ENCODE data around the gene MAP4K4.

The MAP4K4 gene

GRCh38 chr2:101889460-101890098 lies 192.1 kb downstream of the MAP4K4 start:
- Histone ChIP-seq H3K9me3 (replicated peaks in 1 of 2; ENCODE audit: control insufficient read depth in 2 of 2, insufficient read depth in 1 of 2, low read depth in 1 of 2, low read length in 2 of 2) (peaks cover 0 to 7% of the 10 kb centered on the region in 2 donors), H3K4me1 (ENCODE audit: control insufficient read depth in 2 of 2, insufficient read depth in 1 of 2, low read depth in 1 of 2, low read length in 2 of 2) (peaks cover 3 to 10% of the 10 kb centered on the region in 2 donors), H2BK12ac (ENCODE audit: low read length) (no peak overlapping the region), H2BK120ac (ENCODE audit: low read depth, low read length) (no peak overlapping the region), H3K36me3 (replicated peaks in 1 of 2; ENCODE audit: control insufficient read depth in 2 of 2, insufficient read depth in 2 of 2, low read length in 2 of 2) (peaks cover 7 to 94% of the 10 kb centered on the region in 2 donors), H2BK5ac (ENCODE audit: low read length) (no peak overlapping the region), H2AFZ (ENCODE audit: low read length) (no peak overlapping the region), H4K91ac (ENCODE audit: low read depth, low read length, poor library complexity) (no peak overlapping the region), H3K23ac (ENCODE audit: low read depth, low read length, poor library complexity) (no peak overlapping the region), H3K18ac (ENCODE audit: low read length) (no peak overlapping the region), H2AK5ac (ENCODE audit: low read depth, low read length) (no peak overlapping the region), H3K27me3 (ENCODE audit: control insufficient read depth in 3 of 3, insufficient read depth in 3 of 3, low read depth in 1 of 3, low read length in 3 of 3) (no peaks in the 10 kb centered on the region), H3K9ac (ENCODE audit: low read depth, low read length, poor library complexity) (no peak overlapping the region), H3K27ac (replicated peaks; ENCODE audit: low read length) (no peak overlapping the region), H3K14ac (ENCODE audit: low read length) (no peak overlapping the region), H3K4me3 (ENCODE audit: low read length in 2 of 2) (no peak overlapping the region), H3K4ac (ENCODE audit: low read length) (no peak overlapping the region), H2BK15ac (ENCODE audit: low read length) (no peak overlapping the region), H3K4me2 (ENCODE audit: insufficient read depth, low read length, poor library complexity, severe bottlenecking) (no peak overlapping the region), H3K79me1 (ENCODE audit: low read depth, low read length) (no peaks in the 10 kb centered on the region), H4K8ac (ENCODE audit: low read depth, low read length) (no peak overlapping the region)
- DNase-seq (ENCODE audit: low spot score) = no peak
- WGBS, 2 donors (ENCODE audit: extremely low coverage in 2 of 2, insufficient read length in 2 of 2, insufficient replicate concordance in 1 of 2) = no CpG with 5 or more reads among the region's 7 CpGs

- Histone ChIP-seq H3K18ac (ENCODE audit: low read length) (no peak overlapping the region), H2BK5ac (ENCODE audit: low read length) (no peak overlapping the region), H4K91ac (ENCODE audit: low read depth, low read length, poor library complexity) (no peak overlapping the region), H2BK12ac (ENCODE audit: low read length) (no peak overlapping the region), H2AFZ (ENCODE audit: low read length) (no peak overlapping the region), H3K4me2 (ENCODE audit: insufficient read depth, low read length, poor library complexity, severe bottlenecking) (no peak overlapping the region), H3K36me3 (replicated peaks in 1 of 2; ENCODE audit: control insufficient read depth in 2 of 2, insufficient read depth in 2 of 2, low read length in 2 of 2) (peaks cover 7 to 95% of the 10 kb centered on the region in 2 donors), H4K8ac (ENCODE audit: low read depth, low read length) (no peak overlapping the region), H3K79me1 (ENCODE audit: low read depth, low read length) (no peaks in the 10 kb centered on the region), H3K27ac (replicated peaks; ENCODE audit: low read length) (no peak overlapping the region), H3K14ac (ENCODE audit: low read length) (no peak overlapping the region), H3K9ac (ENCODE audit: low read depth, low read length, poor library complexity) (no peak overlapping the region), H2BK120ac (ENCODE audit: low read depth, low read length) (no peak overlapping the region), H3K23ac (ENCODE audit: low read depth, low read length, poor library complexity) (no peak overlapping the region), H2BK15ac (ENCODE audit: low read length) (no peak overlapping the region), H3K27me3 (ENCODE audit: control insufficient read depth in 3 of 3, insufficient read depth in 3 of 3, low read depth in 1 of 3, low read length in 3 of 3) (no peaks in the 10 kb centered on the region), H3K4me3 (ENCODE audit: low read length in 2 of 2) (no peak overlapping the region), H2AK5ac (ENCODE audit: low read depth, low read length) (no peak overlapping the region), H3K4ac (ENCODE audit: low read length) (no peak overlapping the region), H3K9me3 (replicated peaks in 1 of 2; ENCODE audit: control insufficient read depth in 2 of 2, insufficient read depth in 1 of 2, low read depth in 1 of 2, low read length in 2 of 2) (peaks cover 0 to 7% of the 10 kb centered on the region in 2 donors), H3K4me1 (ENCODE audit: control insufficient read depth in 2 of 2, insufficient read depth in 1 of 2, low read depth in 1 of 2, low read length in 2 of 2) (peaks cover 3 to 10% of the 10 kb centered on the region in 2 donors)
- no CpG with 5 or more reads among the region's 3 CpGs for WGBS, 2 donors (ENCODE audit: extremely low coverage in 2 of 2, insufficient read length in 2 of 2, insufficient replicate concordance in 1 of 2)
- DNase-seq (ENCODE audit: low spot score) = no peak
These were observed 194.9 kb downstream of the MAP4K4 start for GRCh38 chr2:101892377-101892776.

GRCh38 chr2:101893681-101894381 lies 196.3 kb downstream of the MAP4K4 start:
- Histone ChIP-seq H3K27me3 (ENCODE audit: control insufficient read depth in 3 of 3, insufficient read depth in 3 of 3, low read depth in 1 of 3, low read length in 3 of 3) (no peaks in the 10 kb centered on the region), H2BK5ac (ENCODE audit: low read length) (no peak overlapping the region), H3K27ac (replicated peaks; ENCODE audit: low read length) (no peak overlapping the region), H2AK5ac (ENCODE audit: low read depth, low read length) (no peak overlapping the region), H3K79me1 (ENCODE audit: low read depth, low read length) (no peaks in the 10 kb centered on the region), H3K9me3 (replicated peaks in 1 of 2; ENCODE audit: control insufficient read depth in 2 of 2, insufficient read depth in 1 of 2, low read depth in 1 of 2, low read length in 2 of 2) (peaks cover 0 to 7% of the 10 kb centered on the region in 2 donors), H3K4me1 (ENCODE audit: control insufficient read depth in 2 of 2, insufficient read depth in 1 of 2, low read depth in 1 of 2, low read length in 2 of 2) (peaks cover 3 to 10% of the 10 kb centered on the region in 2 donors), H3K14ac (ENCODE audit: low read length) (no peak overlapping the region), H3K23ac (ENCODE audit: low read depth, low read length, poor library complexity) (no peak overlapping the region), H2BK120ac (ENCODE audit: low read depth, low read length) (no peak overlapping the region), H3K4ac (ENCODE audit: low read length) (no peak overlapping the region), H3K9ac (ENCODE audit: low read depth, low read length, poor library complexity) (no peak overlapping the region), H3K4me3 (ENCODE audit: low read length in 2 of 2) (no peak overlapping the region), H3K4me2 (ENCODE audit: insufficient read depth, low read length, poor library complexity, severe bottlenecking) (no peak overlapping the region), H2AFZ (ENCODE audit: low read length) (no peak overlapping the region), H3K18ac (ENCODE audit: low read length) (no peak overlapping the region), H2BK15ac (ENCODE audit: low read length) (no peak overlapping the region), H3K36me3 (replicated peaks in 1 of 2; ENCODE audit: control insufficient read depth in 2 of 2, insufficient read depth in 2 of 2, low read length in 2 of 2) (peaks cover 4 to 84% of the 10 kb centered on the region in 2 donors), H4K8ac (ENCODE audit: low read depth, low read length) (no peak overlapping the region), H4K91ac (ENCODE audit: low read depth, low read length, poor library complexity) (no peak overlapping the region), H2BK12ac (ENCODE audit: low read length) (no peak overlapping the region)
- peak; percentile 71 for DNase-seq (ENCODE audit: low spot score)
- WGBS, 2 donors (ENCODE audit: extremely low coverage in 2 of 2, insufficient read length in 2 of 2, insufficient replicate concordance in 1 of 2) = no CpG with 5 or more reads among the region's 9 CpGs

- Histone ChIP-seq H2BK12ac (ENCODE audit: low read length) (no peak overlapping the region), H3K27ac (replicated peaks; ENCODE audit: low read length) (no peak overlapping the region), H3K27me3 (ENCODE audit: control insufficient read depth in 3 of 3, insufficient read depth in 3 of 3, low read depth in 1 of 3, low read length in 3 of 3) (no peaks in the 10 kb centered on the region), H2BK15ac (ENCODE audit: low read length) (no peak overlapping the region), H2AK5ac (ENCODE audit: low read depth, low read length) (no peak overlapping the region), H3K4me1 (ENCODE audit: control insufficient read depth in 2 of 2, insufficient read depth in 1 of 2, low read depth in 1 of 2, low read length in 2 of 2) (peaks cover 3 to 10% of the 10 kb centered on the region in 2 donors), H3K9me3 (replicated peaks in 1 of 2; ENCODE audit: control insufficient read depth in 2 of 2, insufficient read depth in 1 of 2, low read depth in 1 of 2, low read length in 2 of 2) (peaks cover 0 to 4% of the 10 kb centered on the region in 2 donors), H3K9ac (ENCODE audit: low read depth, low read length, poor library complexity) (no peak overlapping the region), H3K18ac (ENCODE audit: low read length) (no peak overlapping the region), H2BK5ac (ENCODE audit: low read length) (no peak overlapping the region), H3K4ac (ENCODE audit: low read length) (no peak overlapping the region), H3K23ac (ENCODE audit: low read depth, low read length, poor library complexity) (no peak overlapping the region), H3K4me2 (ENCODE audit: insufficient read depth, low read length, poor library complexity, severe bottlenecking) (no peak overlapping the region), H2AFZ (ENCODE audit: low read length) (no peak overlapping the region), H3K79me1 (ENCODE audit: low read depth, low read length) (no peaks in the 10 kb centered on the region), H3K36me3 (replicated peaks in 1 of 2; ENCODE audit: control insufficient read depth in 2 of 2, insufficient read depth in 2 of 2, low read length in 2 of 2) (peaks cover 4 to 72% of the 10 kb centered on the region in 2 donors), H2BK120ac (ENCODE audit: low read depth, low read length) (no peak overlapping the region), H4K91ac (ENCODE audit: low read depth, low read length, poor library complexity) (no peak overlapping the region), H3K4me3 (ENCODE audit: low read length in 2 of 2) (no peak overlapping the region), H4K8ac (ENCODE audit: low read depth, low read length) (no peak overlapping the region), H3K14ac (ENCODE audit: low read length) (no peak overlapping the region)
- no CpG with 5 or more reads among the region's 7 CpGs for WGBS, 2 donors (ENCODE audit: extremely low coverage in 2 of 2, insufficient read length in 2 of 2, insufficient replicate concordance in 1 of 2)
- no peak for DNase-seq (ENCODE audit: low spot score)
These were observed 197.5 kb downstream of the MAP4K4 start for GRCh38 chr2:101895039-101895438.
